Muscle of leg (tissue), 11 donors: ENCODE data around the gene SPHK2. TPM values are rescaled to one million over a fixed set of nuclear protein-coding genes. Genes with fewer than 3 reads are reported as not detected.

Experiments
- DNase-seq: peaks from one replicate; pipeline ENCODE4 v3.0.0; 2013
- H3K27ac ChIP-seq: one replicate; pipeline ENCODE4 v1.5.1; 2013; ENCODE audit warnings: mild to moderate bottlenecking, low read length, control low read depth
- H3K27me3 ChIP-seq: one replicate; pipeline ENCODE4 v1.6.1; 2013; ENCODE audit warnings: low read length; ENCODE audit not compliant: control insufficient read depth, insufficient read depth
- H3K36me3 ChIP-seq: one replicate; pipeline ENCODE4 v1.6.1; 2013; ENCODE audit warnings: low read length; ENCODE audit not compliant: control insufficient read depth, insufficient read depth
- H3K4me1 ChIP-seq: one replicate; pipeline ENCODE4 v1.6.1; 2013; ENCODE audit warnings: low read length; ENCODE audit not compliant: control insufficient read depth, insufficient read depth
- H3K4me3 ChIP-seq: one replicate; pipeline ENCODE4 v1.5.1; 2013; ENCODE audit warnings: low read length, control low read depth
- H3K9me3 ChIP-seq: replicated peaks from 2 replicates; pipeline ENCODE4 v1.6.1; 2013; ENCODE audit warnings: low read depth, low read length; ENCODE audit not compliant: control insufficient read depth
- WGBS: methylation state at CpG from one replicate; pipeline ENCODE4 v1.1.5; 2013; ENCODE audit warnings: missing lambda C conversion rate; ENCODE audit not compliant: insufficient coverage; 5-methylcytosine and 5-hydroxymethylcytosine counted together
- polyA plus RNA-seq, 8 donors: library from polyadenylated mRNA; unstranded; fragments of 120-200 nt; gene quantifications; one replicate each; pipeline versions ENCODE4 v1.2.1 to v1.2.3, GENCODE V29; 2013; ENCODE audit warnings: inconsistent platforms in 1 of 8, low replicate concordance in 1 of 8; ENCODE audit not compliant: insufficient read length in 8 of 8, insufficient read depth in 1 of 8
- total RNA-seq: library from RNA; stranded (reverse); fragments of 120-200 nt; gene quantifications from one replicate; pipeline ENCODE4 v1.2.4, GENCODE V29; 2013

SPHK2 gene
- total and polyA plus RNA-seq, 9 donors: 4.1 to 11.8 (median 9.6) TPM

- WGBS: 81% methylated on average over 28 of the region's 35 CpGs
- no peaks in the 10 kb centered on the region for H3K9me3 ChIP-seq
- peak; percentile 91 for DNase-seq
- no peak overlapping the region for H3K4me3 ChIP-seq
- no peaks in the 10 kb centered on the region for H3K36me3 ChIP-seq
- H3K27ac ChIP-seq: peak overlapping the region; percentile 65
- H3K4me1 ChIP-seq: peaks cover 15% of the 10 kb centered on the region
- no peaks in the 10 kb centered on the region for H3K27me3 ChIP-seq
Observed at GRCh38 chr19:48660852-48661710, 41.8 kb downstream of the SPHK2 start.

- no peaks in the 10 kb centered on the region for H3K9me3 ChIP-seq
- DNase-seq: no peak
- 93% methylated on average over 50 of the region's 50 CpGs for WGBS
- H3K27me3 ChIP-seq: no peaks in the 10 kb centered on the region
- H3K36me3 ChIP-seq: no peaks in the 10 kb centered on the region
- H3K4me3 ChIP-seq: no peak overlapping the region
- no peak overlapping the region for H3K27ac ChIP-seq
- H3K4me1 ChIP-seq: peaks cover 13% of the 10 kb centered on the region
Observed at GRCh38 chr19:48661711-48662090, 42.4 kb downstream of the SPHK2 start.

- DNase-seq: no peak
- WGBS: 84% methylated on average over 3 of the region's 4 CpGs
- no peak overlapping the region for H3K27ac ChIP-seq
- H3K4me3 ChIP-seq: no peak overlapping the region
- H3K27me3 ChIP-seq: no peaks in the 10 kb centered on the region
- peaks cover 7% of the 10 kb centered on the region for H3K4me1 ChIP-seq
- no peaks in the 10 kb centered on the region for H3K9me3 ChIP-seq
- H3K36me3 ChIP-seq: no peaks in the 10 kb centered on the region
Observed at GRCh38 chr19:48663667-48664066, 44.4 kb downstream of the SPHK2 start.

- WGBS: 70% methylated on average over 8 of the region's 14 CpGs
- H3K4me1 ChIP-seq: peaks cover 7% of the 10 kb centered on the region
- H3K9me3 ChIP-seq: no peaks in the 10 kb centered on the region
- H3K4me3 ChIP-seq: no peak overlapping the region
- no peaks in the 10 kb centered on the region for H3K27me3 ChIP-seq
- H3K36me3 ChIP-seq: no peaks in the 10 kb centered on the region
- no peak for DNase-seq
- H3K27ac ChIP-seq: no peak overlapping the region
Observed at GRCh38 chr19:48664476-48664875, 45.2 kb downstream of the SPHK2 start.

GRCh38 chr19:48665786-48666185, 46.5 kb downstream of the SPHK2 start:
- DNase-seq: no peak
- WGBS: 84% methylated on average over 3 of the region's 6 CpGs
- no peaks in the 10 kb centered on the region for H3K36me3 ChIP-seq
- H3K27me3 ChIP-seq: no peaks in the 10 kb centered on the region
- H3K9me3 ChIP-seq: no peaks in the 10 kb centered on the region
- no peak overlapping the region for H3K4me3 ChIP-seq
- H3K4me1 ChIP-seq: peaks cover 11% of the 10 kb centered on the region
- no peak overlapping the region for H3K27ac ChIP-seq

GRCh38 chr19:48668332-48668731, 49.0 kb downstream of the SPHK2 start:
- Histone ChIP-seq H3K4me1 (peaks cover 28% of the 10 kb centered on the region), H3K27ac (no peak overlapping the region), H3K4me3 (no peak overlapping the region), H3K27me3 (no peaks in the 10 kb centered on the region), H3K36me3 (no peaks in the 10 kb centered on the region), H3K9me3 (no peaks in the 10 kb centered on the region)
- WGBS: 88% methylated on average over 3 of the region's 3 CpGs
- DNase-seq: no peak

- Histone ChIP-seq H3K4me3 (no peak overlapping the region), H3K27me3 (no peaks in the 10 kb centered on the region), H3K36me3 (no peaks in the 10 kb centered on the region), H3K9me3 (no peaks in the 10 kb centered on the region), H3K4me1 (peaks cover 28% of the 10 kb centered on the region), H3K27ac (no peak overlapping the region)
- WGBS: 100% methylated on average over 1 of the region's 2 CpGs
- no peak for DNase-seq
Observed at GRCh38 chr19:48668761-48669160, 49.5 kb downstream of the SPHK2 start.

- Histone ChIP-seq H3K36me3 (no peaks in the 10 kb centered on the region), H3K27me3 (peaks cover 2% of the 10 kb centered on the region), H3K4me3 (no peak overlapping the region), H3K4me1 (peaks cover 31% of the 10 kb centered on the region), H3K27ac (peak overlapping the region; percentile 79), H3K9me3 (no peaks in the 10 kb centered on the region)
- DNase-seq: no peak
- WGBS: 94% methylated on average over 23 of the region's 26 CpGs
Observed at GRCh38 chr19:48669903-48670668, 50.8 kb downstream of the SPHK2 start.

- no peaks in the 10 kb centered on the region for H3K36me3 ChIP-seq
- H3K9me3 ChIP-seq: no peaks in the 10 kb centered on the region
- peaks cover 2% of the 10 kb centered on the region for H3K27me3 ChIP-seq
- no peak overlapping the region for H3K4me3 ChIP-seq
- WGBS: 50% methylated on average over 13 of the region's 21 CpGs
- peak overlapping the region; percentile 79 for H3K27ac ChIP-seq
- peak; percentile 58 for DNase-seq
- H3K4me1 ChIP-seq: peaks cover 38% of the 10 kb centered on the region
Observed at GRCh38 chr19:48670699-48671445, 51.6 kb downstream of the SPHK2 start.
